ENCODE data around the gene TIMP3.

DNA sequence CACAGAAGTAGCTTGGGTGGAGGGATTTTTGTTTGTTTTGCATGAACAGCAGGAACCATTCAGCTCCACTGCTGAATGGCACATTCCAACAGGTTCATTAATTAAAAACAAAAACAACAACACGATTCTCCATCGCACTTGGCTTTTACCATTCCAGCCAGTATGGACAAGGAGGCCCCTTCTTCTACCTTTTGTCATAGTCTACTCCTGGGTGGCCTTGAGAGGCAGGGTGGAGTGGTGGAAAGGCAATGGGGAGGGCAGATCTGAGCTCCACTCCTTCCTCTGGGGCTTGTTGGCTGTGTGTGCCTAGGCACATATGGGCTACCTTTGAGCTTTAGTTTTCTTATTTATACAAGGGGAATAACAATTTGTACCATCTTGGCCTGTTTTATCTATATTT, 4.8 kb downstream of the TIMP3 start:
- TF ChIP-seq CTCF (IDR thresholded peaks at IDR 0.05) (no peak), POLR2A (IDR thresholded peaks at IDR 0.05) (no peak)

Data from heart left ventricle (tissue), 13 donors.